Breast epithelium (tissue), 3 donors: ENCODE results near the gene CNIH1.

Source experiments
- CTCF ChIP-seq, 3 donors: fragments of 450-650 bp; IDR thresholded peaks; one replicate each; pipeline ENCODE4 v1.5.1; 2016 to 2017; ENCODE audit warnings: antibody characterized with exemption in 3 of 3, mild to moderate bottlenecking in 3 of 3, moderate library complexity in 3 of 3
- POLR2A ChIP-seq: fragments of 450-650 bp; IDR thresholded peaks from one replicate; pipeline ENCODE4 v1.6.1; 2016; ENCODE audit warnings: antibody characterized with exemption, mild to moderate bottlenecking, moderate library complexity

- no peak for TF ChIP-seq CTCF (IDR thresholded peaks at IDR 0.05)
- TF ChIP-seq POLR2A: no peak
These were observed 42.7 kb upstream of the CNIH1 start for GRCh38 chr14:54483846-54484245.
